ENCODE results near the gene PCP4.

Gene PCP4

DNA sequence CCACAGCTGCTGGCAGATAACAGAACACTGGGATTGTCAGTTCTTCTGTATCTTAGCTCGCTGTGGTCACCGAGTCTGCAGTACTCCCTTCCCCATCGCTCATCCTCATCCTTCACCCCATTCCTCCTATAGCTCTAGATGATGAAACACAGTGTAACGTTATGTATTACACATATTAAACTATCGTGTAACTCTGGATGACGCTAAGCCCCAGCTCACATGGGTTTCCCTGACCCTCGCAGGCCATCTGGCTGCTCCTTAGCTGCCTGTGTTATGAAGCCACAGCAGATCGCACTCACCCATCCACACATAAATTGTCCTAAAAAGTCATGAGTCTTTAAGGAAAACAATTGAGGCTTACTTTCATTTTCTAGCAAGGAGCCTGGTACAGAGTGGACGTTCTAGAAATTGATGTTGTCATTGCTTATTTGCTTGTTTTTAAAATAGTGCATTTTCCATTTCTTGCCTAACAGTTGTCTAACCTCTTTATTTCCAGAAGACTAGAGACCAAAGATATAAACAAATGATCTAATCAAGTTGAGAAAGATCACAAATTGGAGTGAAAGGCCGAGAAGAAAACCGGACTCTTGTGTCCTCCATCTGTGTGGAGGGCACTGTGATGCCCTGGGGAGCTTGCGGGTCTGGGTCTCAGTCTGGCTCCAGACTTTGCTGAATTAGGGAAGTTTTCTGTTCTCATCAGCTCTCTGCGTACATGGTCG lies 24.3 kb upstream of the PCP4 start:
- DNase-seq (ENCODE audit: low read depth): no peak
- no peak overlapping the region for H3K4me3 ChIP-seq (replicated peaks; ENCODE audit: low read depth, low read length)
- no peak for TF ChIP-seq CTCF (IDR thresholded peaks at IDR 0.05; ENCODE audit: low read length, missing control alignments)

- H3K4me3 ChIP-seq (replicated peaks; ENCODE audit: low read depth, low read length): no peak overlapping the region
- TF ChIP-seq CTCF (IDR thresholded peaks at IDR 0.05; ENCODE audit: low read length, missing control alignments): no peak
- no peak for DNase-seq (ENCODE audit: low read depth)
Observed at GRCh38 chr21:39843483-39843882, 23.8 kb upstream of the PCP4 start.

GRCh38 chr21:39843916-39844315 lies 23.3 kb upstream of the PCP4 start:
- no peak for TF ChIP-seq CTCF (IDR thresholded peaks at IDR 0.05; ENCODE audit: low read length, missing control alignments)
- H3K4me3 ChIP-seq (replicated peaks; ENCODE audit: low read depth, low read length): no peak overlapping the region

GRCh38 chr21:39845571-39846130 lies 21.6 kb upstream of the PCP4 start:
- TF ChIP-seq CTCF (IDR thresholded peaks at IDR 0.05; ENCODE audit: low read length, missing control alignments): no peak
- H3K4me3 ChIP-seq (replicated peaks; ENCODE audit: low read depth, low read length): no peak overlapping the region
- DNase-seq (ENCODE audit: low read depth): no peak

More at GRCh38 chr21:39843916-39844315, 23.3 kb upstream of the PCP4 start:
- DNase-seq (ENCODE audit: low read depth): no peak

DNA sequence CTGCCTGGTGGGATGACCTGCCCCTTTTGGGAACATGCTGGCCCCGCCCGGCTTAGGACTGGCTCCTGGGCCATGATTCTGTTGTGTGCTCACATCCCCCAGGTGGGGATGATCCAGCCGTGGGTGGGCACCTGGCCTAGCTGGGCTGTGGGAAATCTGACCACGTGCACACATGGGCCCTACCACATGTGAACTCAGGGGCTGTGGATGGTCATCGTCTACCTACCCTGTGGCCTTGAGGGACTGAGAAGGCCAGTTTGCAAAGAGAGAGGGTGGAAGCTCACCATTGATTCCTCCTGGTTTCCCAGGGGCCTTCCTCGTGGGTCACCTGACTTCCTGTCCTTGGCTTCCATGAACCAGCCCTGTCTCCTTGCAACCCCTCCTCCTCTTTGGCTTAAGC lies 19.4 kb upstream of the PCP4 start:
- TF ChIP-seq CTCF (IDR thresholded peaks at IDR 0.05; ENCODE audit: low read length, missing control alignments): no peak
- DNase-seq (ENCODE audit: low read depth): no peak
- H3K4me3 ChIP-seq (replicated peaks; ENCODE audit: low read depth, low read length): no peak overlapping the region

DNA sequence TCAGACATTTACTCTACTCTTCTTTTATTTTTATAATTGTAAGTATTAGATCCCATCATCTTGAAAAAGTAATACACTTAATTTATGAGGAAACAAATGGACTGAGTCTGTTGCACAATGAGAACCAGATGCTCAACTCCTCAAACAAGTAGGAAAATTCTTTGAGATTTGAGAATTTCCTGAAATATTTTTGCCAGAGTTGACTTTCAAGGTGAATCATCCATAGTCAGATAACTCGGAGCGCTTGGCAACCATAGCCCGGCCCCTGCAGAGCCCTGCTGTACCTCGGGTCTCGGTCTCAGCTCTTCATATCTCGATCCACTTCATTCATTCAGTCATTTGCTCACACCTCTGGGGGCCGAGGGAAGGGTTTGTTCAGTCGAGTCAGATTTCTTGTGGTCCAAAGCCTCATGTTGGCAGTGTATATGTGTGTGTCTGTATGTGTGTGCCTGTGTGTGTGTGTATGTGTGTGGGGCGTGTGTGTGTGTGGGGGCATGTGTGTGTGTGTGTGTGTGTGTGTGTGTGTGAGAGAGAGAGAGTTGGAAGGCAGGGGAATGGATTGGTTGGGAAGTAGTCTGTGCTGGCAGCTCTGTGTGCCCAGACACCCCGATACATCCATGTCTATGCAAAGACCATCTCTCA lies 18.1 kb upstream of the PCP4 start:
- TF ChIP-seq CTCF (IDR thresholded peaks at IDR 0.05; ENCODE audit: low read length, missing control alignments): no peak
- no peak for DNase-seq (ENCODE audit: low read depth)
- no peak overlapping the region for H3K4me3 ChIP-seq (replicated peaks; ENCODE audit: low read depth, low read length)

Measured in fibroblast of pulmonary artery (primary cell).